GM12891 (cell line): Measurements from ENCODE around the gene PRR14.

Experiments used
- POLR2A ChIP-seq: IDR thresholded peaks from 2 replicates; pipeline ENCODE4 v1.6.1; 2011; ENCODE audit warnings: low read depth, low read length, control low read depth
- POLR2AphosphoS5 ChIP-seq: IDR thresholded peaks from 2 replicates; pipeline ENCODE4 v1.6.1; 2011; ENCODE audit warnings: low read depth, low read length, control low read depth
- TAF1 ChIP-seq: IDR thresholded peaks from 2 replicates; pipeline ENCODE4 v1.6.1; 2011; ENCODE audit warnings: low read depth, low read length, control low read depth

DNA sequence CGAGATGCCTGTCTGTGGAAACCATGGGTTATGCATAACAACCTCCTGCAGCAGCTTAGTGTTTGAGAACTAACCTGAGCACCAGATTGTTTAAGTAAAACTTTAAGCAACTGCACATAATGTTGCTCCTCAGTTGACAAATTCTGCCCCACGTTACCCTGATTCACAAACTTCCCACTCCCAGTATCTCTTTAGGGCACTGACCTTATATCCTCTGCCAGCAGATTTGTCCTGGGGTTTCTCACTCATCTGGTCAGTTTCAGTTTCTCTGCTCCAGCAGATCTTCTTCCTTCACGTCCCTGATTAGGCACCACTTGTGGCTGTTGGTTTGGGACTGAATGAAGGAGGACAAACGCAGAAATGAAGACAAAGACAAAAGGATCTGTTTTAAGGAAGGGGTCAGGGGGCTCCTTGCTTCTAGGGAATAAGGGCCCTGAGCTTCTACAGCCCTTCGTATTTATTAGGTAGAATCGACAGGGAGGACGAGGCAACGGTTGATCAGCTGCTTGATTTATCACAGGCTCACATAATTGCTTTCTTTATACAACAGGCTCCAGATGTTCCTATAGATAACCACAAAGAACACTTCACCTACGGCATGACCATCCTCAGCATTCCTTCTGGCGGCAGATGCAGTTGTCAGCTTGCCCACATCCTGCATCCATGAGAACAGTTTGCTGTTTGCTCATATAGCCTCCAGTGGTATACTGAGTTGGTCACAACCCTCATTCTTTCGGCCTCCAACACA, 27.1 kb upstream of the PRR14 start:
- TF ChIP-seq POLR2A (no peak), TAF1 (no peak), POLR2AphosphoS5 (no peak)
